ENCODE data around the gene ANKRD6.

DNA sequence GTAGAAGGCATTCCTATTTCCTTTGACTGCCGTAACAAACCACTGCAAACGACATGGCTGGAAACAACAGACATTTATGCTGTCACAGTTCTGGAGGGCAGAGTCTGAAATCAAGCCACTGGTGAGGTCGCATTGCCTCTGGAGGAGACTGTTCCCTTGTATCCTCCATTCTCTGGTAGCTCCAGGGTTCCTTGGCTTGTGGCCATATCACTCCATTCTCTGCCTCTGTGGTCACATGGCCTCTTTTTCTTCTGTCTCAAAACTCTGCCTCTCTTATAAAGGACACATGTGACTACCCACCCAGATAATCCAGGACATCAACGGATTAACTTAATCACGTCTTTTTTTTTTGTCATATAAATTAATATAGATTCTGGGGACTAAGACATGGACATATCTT, 121.2 kb downstream of the ANKRD6 start:
- TF ChIP-seq EZH2 (IDR thresholded peaks at IDR 0.05): no peak
- TF ChIP-seq POLR2AphosphoS5 (IDR thresholded peaks at IDR 0.05; ENCODE audit: borderline replicate concordance, low read depth, low read length): no peak
